22Rv1 (cell line): ENCODE measurements around the gene SRSF5.

ENCODE experiments used
- CTCF ChIP-seq: fragments of 450-650 bp; IDR thresholded peaks from 2 replicates; pipeline ENCODE4 v1.5.1; 2017; ENCODE audit warnings: mild to moderate bottlenecking
- ZFX ChIP-seq: fragments of 450-650 bp; IDR thresholded peaks from 2 replicates; pipeline ENCODE4 v1.6.1; 2017; ENCODE audit warnings: antibody characterized with exemption, borderline replicate concordance

GRCh38 chr14:69769623-69770022 is 2.7 kb downstream of the SRSF5 start:
- TF ChIP-seq CTCF, result no peak
- no peak for TF ChIP-seq ZFX
